Measurements from ENCODE around the gene GH1. TPM values are rescaled to one million over a fixed set of nuclear protein-coding genes. Genes with fewer than 3 reads are reported as not detected.
"Not testable (repeated sequence)": the region's sequence is repeated elsewhere in the genome, so short reads cannot be mapped to it uniquely, and the experiment has no call there.

Gene GH1
- total and polyA plus RNA-seq, 10 donors: 0.29 to 1.5 (median 0.72) TPM; not detected in 2

DNA sequence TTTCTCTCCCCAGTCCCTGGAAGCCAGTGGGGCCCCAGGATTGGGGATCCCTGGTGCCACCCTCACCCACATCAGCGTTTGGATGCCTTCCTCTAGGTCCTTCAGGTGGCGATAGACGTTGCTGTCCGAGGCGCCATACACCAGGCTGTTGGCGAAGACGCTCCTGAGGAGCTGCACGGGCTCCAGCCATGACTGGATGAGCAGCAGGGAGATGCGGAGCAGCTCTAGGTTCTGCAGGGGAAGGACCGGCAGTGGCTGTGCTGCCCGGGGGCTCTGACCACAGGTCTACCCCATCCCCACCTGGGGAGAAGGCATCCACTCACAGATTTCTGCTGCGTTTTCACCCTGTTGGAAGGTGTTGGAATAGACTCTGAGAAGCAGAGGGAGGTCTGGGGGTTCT, 37.9 kb downstream of the GH1 start:
- H3K9me3 ChIP-seq: no peaks in the 10 kb centered on the region
- no peak overlapping the region for H3K27ac ChIP-seq
- WGBS, 5 donors: 83 to 94% (median 85%) methylated on average over 10 to 12 of the region's 12 CpGs
- no peaks in the 10 kb centered on the region for H3K36me3 ChIP-seq
- intact Hi-C loops (cut with DNase I; ENCODE audit: low total_unique reads): no loop called here
- peaks cover 0 to 5% (median 0%) of the 10 kb centered on the region in 7 donors for H3K27me3 ChIP-seq (replicated peaks in 1 of 7)
- H3K4me3 ChIP-seq: no peak overlapping the region
- TF ChIP-seq, protein P1, sequence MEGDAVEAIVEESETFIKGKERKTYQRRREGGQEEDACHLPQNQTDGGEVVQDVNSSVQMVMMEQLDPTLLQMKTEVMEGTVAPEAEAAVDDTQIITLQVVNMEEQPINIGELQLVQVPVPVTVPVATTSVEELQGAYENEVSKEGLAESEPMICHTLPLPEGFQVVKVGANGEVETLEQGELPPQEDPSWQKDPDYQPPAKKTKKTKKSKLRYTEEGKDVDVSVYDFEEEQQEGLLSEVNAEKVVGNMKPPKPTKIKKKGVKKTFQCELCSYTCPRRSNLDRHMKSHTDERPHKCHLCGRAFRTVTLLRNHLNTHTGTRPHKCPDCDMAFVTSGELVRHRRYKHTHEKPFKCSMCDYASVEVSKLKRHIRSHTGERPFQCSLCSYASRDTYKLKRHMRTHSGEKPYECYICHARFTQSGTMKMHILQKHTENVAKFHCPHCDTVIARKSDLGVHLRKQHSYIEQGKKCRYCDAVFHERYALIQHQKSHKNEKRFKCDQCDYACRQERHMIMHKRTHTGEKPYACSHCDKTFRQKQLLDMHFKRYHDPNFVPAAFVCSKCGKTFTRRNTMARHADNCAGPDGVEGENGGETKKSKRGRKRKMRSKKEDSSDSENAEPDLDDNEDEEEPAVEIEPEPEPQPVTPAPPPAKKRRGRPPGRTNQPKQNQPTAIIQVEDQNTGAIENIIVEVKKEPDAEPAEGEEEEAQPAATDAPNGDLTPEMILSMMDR (IDR thresholded peaks at IDR 0.05 in 8 of 11, conservative IDR thresholded peaks at IDR 0.05 in 3 of 11): no peak
- no peak for TF ChIP-seq POLR2A (IDR thresholded peaks at IDR 0.05)
- no peak for TF ChIP-seq POLR2AphosphoS5 (IDR thresholded peaks at IDR 0.05)
- H3K4me1 ChIP-seq: peaks cover 0 to 3% (median 0%) of the 10 kb centered on the region in 6 donors
- DNase-seq: no peak

- H3K9me3 ChIP-seq; DNase-seq; H3K36me3 ChIP-seq; H3K4me1 ChIP-seq; intact Hi-C loops (cut with DNase I; ENCODE audit: low total_unique reads); H3K27ac ChIP-seq; H3K4me3 ChIP-seq; H3K27me3 ChIP-seq (replicated peaks in 1 of 7): not testable (repeated sequence)
- WGBS, 5 donors: 78 to 87% (median 83%) methylated on average over 9 of the region's 9 CpGs
Measured at GRCh38 chr17:63878413-63878812, 40.2 kb downstream of the GH1 start.

DNA sequence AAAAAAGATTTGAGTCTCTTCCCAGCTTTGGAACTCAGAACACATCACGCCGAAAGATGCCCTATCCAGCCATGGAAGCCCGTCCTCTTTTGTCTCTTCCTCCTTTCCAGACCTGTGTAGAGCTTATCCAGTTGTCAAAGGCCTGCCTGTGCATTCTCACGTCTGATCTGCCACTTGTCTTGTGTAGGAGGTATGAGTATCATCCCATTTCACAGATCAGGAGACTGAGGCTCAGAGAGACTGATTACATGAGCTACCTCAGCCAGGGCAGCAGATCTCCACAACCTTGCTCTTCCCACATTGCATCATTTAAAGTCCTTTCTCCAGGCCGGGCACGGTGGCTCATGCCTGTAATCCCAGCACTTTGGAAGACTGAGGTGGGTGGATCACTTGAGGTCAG, 43.9 kb downstream of the GH1 start:
- H3K4me1 ChIP-seq; H3K27me3 ChIP-seq (replicated peaks in 1 of 7); DNase-seq; intact Hi-C loops (cut with DNase I; ENCODE audit: low total_unique reads); H3K27ac ChIP-seq; H3K4me3 ChIP-seq; H3K9me3 ChIP-seq; H3K36me3 ChIP-seq: not testable (repeated sequence)
- WGBS, 5 donors: 76 to 90% (median 84%) methylated on average over 6 of the region's 6 CpGs

- WGBS, 5 donors: 64 to 93% (median 82%) methylated on average over 3 to 8 of the region's 8 CpGs
- H3K4me1 ChIP-seq; intact Hi-C loops (cut with DNase I; ENCODE audit: low total_unique reads): not testable (repeated sequence)
Measured at GRCh38 chr17:63874061-63874626, 44.5 kb downstream of the GH1 start.

DNA sequence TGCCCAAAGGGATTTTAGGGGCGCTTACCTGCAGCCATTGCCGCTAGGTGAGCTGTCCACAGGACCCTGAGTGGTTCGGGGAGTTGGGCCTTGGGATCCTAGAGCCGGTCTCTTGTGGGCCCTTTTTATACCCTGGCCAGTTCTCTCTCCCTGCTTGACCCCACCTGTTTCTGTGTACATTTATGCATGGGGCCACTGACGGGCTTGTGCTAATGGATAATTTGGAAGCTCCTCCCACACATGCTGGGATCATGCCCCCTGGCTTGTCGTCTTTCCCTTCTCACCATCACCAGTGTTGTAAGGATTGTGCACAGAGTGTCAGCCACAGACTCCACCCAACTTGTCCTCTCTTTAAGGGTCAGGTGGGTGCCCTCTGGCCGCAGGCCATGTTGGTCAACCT, 45.1 kb downstream of the GH1 start, which contains the start of gene CSH2:
TSS of gene CSH2 (minus strand) at position 101 of the 400 bp plus-strand sequence. CDS start at position 38, 63 bp downstream.
- WGBS, 5 donors: 80 to 98% (median 90%) methylated on average over 1 to 7 of the region's 7 CpGs; no CpG with 5 or more reads in 1 of the 5 donors
- H3K4me1 ChIP-seq; H3K27ac ChIP-seq; DNase-seq; H3K4me3 ChIP-seq; H3K27me3 ChIP-seq (replicated peaks in 1 of 7); H3K9me3 ChIP-seq; H3K36me3 ChIP-seq; intact Hi-C loops (cut with DNase I; ENCODE audit: low total_unique reads): not testable (repeated sequence)

More at GRCh38 chr17:63874061-63874626, 44.5 kb downstream of the GH1 start:
- H3K9me3 ChIP-seq; H3K27ac ChIP-seq; H3K4me3 ChIP-seq; DNase-seq; H3K36me3 ChIP-seq; H3K27me3 ChIP-seq (replicated peaks in 1 of 7): not testable (repeated sequence)

DNA sequence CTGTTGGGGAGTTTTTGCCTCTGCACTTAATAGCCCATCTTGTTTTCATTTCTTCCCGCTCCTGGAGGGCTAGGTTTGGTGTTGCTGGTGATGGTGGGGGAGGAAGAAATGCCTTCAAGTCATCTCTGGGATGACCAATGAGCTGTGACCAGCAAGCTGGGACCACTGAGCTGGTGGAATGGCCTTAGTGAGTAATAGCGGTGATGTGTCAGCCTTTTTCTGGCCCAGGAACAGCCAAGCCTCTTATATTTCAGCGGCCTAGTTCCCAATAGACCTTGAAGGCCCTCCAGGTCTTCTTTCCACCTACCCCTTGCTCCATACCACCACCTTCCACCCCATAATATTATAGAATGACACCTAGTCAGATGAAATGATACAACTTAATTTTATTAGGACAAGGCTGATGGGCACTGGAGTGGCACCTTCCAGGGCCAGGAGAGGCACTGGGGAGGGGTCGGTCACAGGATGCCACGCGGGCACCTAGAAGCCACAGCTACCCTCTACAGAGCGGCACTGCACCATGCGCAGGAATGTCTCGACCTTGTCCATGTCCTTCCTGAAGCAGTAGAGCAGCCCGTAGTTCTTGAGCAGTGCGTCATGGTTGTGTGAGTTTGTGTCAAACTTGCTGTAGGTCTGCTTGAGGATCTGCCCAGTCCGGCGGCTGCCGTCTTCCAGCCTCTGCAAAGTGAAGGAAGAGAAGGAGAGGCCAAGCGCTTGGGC, 46.8 kb downstream of the GH1 start:
- H3K36me3 ChIP-seq; H3K4me1 ChIP-seq; H3K27ac ChIP-seq; H3K9me3 ChIP-seq; intact Hi-C loops (cut with DNase I; ENCODE audit: low total_unique reads); DNase-seq; H3K4me3 ChIP-seq; H3K27me3 ChIP-seq (replicated peaks in 1 of 7): not testable (repeated sequence)
- 87 to 90% (median 88%) methylated on average over 11 to 15 of the region's 15 CpGs for WGBS, 5 donors

DNA sequence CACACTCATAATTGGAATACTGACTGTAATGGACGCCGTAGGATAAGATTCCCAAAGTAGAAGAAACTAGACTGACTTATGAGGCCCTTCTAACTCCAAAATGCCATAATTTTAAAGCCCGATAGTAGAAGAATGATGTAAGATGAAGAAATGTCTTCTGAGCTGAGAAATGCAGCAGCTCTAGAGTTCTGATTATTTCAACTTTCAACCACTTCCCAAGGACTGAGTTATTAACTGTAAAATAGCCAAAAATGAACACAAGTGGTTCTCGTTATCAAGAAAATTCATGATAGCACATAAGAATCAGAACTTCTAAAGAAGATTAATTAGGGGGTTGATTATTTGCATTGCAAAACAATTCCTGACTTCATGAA, 48.4 kb downstream of the GH1 start:
- intact Hi-C loops (cut with DNase I; ENCODE audit: low total_unique reads); H3K27me3 ChIP-seq (replicated peaks in 1 of 7); DNase-seq; H3K9me3 ChIP-seq; H3K4me3 ChIP-seq; H3K36me3 ChIP-seq; H3K4me1 ChIP-seq; H3K27ac ChIP-seq: not testable (repeated sequence)
- 82 to 93% (median 89%) methylated on average over 4 of the region's 4 CpGs for WGBS, 5 donors

Measured in spleen (tissue), 11 donors.